Activated CD4-positive, alpha-beta T cell treated with anti-CD3 and anti-CD28 coated beads, Interleukin-2, Interleukin-4, amounts not matched to agents 100 ng/mL and 50 ng/mL, durations not matched to agents 16 hours and 8 hours (primary cell): ENCODE data around the gene SLIT1.

Experiments
- DNase-seq: peaks from one replicate; pipeline ENCODE4 v3.0.0-alpha.2; 2020; ENCODE audit warnings: low spot score

SLIT1 gene

DNA sequence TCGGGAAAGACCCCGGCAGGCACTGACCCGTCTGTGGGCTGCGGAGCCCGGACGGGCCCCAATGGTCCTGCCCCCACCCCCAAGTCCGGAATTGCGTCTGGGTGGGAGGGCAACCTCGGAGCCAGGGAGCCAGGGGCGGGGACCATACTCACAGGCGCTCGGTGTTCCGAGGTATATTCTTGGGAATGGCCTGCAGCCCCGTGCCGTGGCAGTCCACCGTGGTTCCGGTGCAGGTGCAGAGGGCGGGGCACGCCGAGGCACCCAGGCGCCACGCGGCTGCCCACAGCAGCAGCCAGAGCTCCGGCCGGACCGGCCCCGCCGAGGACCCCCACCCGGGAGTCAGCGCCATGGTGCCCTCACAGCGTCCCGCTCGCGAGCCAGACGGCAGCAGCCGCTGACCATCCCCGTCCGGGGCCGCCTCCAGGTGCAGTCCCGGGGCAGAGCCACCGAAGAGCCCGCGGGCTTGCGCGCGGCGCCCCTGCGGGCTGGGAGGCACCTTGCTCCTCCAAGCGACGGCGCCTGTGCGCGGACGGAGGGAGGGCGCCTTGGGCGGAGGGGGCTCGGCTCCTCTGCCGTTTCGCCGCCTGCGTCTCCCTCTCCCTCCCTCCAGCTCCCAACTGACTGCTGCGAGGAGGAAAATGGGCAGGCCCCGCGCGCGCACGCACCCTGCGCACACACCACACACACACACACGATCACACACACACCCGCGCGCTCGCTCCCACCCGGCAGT lies at the start of gene SLIT1:
TSS of gene SLIT1 (minus strand) at position 634 of the 733 bp plus-strand sequence. CDS start at position 349, 285 bp downstream.
- no peak for DNase-seq

DNA sequence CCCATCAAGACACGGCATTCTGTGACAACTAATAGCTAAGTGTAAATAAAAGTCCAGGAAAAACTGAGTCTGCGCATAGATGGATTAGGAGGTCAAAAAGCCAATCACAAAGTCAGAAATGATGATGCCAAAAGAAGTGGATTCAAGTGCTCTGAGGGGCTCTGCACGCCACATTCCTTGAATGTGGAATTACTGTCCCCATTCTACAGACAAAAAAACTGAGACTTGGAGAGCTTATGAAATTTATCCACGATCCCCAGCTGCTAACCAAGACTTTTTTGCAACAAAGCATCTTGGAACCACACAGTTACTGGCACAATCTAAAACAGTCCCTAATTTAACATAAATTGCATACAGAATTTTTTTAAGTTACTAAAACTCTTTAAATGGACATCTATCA lies 49.6 kb upstream of the SLIT1 start:
- no peak for DNase-seq

DNA sequence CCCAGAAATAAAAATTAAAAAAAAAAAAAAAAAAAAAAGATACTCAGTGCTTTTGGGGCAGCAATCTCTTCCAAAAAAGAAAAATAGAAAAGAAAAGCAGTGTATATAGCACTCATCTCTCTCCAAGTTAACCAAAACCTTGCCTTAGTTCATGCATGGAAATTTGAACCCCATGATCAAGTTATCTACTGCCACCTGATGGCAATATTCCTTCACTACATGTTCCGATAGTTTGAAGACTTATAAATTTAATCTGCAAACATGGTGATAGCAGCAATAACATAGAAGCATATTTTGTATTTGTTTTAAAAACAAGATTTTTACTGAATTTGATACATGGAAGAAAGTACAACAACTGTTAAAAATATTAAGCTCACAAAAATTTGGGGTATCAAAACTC lies 48.6 kb upstream of the SLIT1 start:
- DNase-seq = peak; percentile 53

DNA sequence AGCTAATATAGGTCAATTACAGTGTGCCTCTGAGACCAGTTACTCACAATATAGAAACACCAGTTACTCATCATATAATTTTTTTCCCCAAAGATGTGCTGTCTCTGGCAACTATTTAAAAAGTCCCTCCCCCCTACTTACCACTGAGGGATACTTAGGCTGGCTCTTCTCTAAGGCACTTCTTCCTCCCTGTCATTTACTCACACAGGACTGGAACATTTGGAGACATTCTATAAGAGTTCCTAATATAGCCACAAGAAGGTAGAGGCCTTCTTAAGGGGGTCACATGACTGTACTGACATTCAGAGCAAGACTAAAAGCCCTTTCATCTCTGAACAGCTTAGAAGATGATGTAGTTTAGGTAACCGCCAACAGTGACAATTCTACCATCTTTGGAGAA lies 44.4 kb upstream of the SLIT1 start:
- peak; percentile 56 for DNase-seq

DNA sequence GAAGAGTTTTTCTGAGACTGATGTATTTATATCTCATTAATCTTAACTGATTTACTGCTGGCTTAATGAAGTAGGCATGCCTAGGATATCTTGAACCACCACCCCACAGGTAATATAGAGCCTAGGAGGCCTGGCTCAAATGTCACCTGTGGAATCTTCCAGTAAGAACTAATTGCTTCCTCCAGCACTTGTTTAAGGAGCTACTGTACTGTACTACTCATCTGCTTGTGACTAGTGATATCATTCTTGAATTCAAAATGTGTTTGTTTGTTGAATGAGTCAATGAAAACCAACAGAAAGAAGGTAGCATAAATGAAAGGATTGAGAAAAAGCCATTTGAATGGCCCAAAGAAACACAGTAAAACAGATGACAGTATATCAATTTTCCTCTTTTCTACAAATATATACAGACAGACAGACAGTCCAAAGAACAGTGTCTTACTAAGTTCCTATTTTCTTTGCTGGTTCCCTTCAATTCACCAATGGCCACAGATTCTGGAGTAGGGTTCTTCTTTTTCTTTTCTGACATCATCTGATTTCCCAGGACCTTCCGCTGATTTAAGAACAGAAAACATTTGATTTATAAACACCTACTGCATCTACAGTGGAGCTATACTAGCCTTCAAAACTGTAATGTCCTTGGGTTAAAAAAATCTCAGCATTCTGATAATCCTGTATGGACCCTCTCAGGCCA lies 43.7 kb upstream of the SLIT1 start:
- peak; percentile 15 for DNase-seq

DNA sequence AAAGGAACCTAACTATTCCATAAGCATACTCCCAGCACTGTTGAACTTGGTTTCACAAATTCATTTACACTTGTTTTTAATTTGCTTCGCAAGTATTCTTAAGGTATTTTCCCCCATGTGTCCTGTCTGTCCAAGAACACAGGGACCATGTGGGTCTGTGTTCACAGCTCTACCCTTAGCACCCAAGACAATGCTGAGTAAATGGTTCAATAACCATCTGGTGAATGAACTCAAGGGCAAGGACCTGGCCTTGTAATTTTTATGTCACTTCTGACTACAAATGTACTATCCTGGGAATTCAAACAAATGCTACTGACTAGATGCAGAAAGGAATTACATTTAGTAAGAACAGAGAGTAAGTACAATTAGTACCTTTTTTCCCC lies 43.0 kb upstream of the SLIT1 start:
- DNase-seq = no peak

DNA sequence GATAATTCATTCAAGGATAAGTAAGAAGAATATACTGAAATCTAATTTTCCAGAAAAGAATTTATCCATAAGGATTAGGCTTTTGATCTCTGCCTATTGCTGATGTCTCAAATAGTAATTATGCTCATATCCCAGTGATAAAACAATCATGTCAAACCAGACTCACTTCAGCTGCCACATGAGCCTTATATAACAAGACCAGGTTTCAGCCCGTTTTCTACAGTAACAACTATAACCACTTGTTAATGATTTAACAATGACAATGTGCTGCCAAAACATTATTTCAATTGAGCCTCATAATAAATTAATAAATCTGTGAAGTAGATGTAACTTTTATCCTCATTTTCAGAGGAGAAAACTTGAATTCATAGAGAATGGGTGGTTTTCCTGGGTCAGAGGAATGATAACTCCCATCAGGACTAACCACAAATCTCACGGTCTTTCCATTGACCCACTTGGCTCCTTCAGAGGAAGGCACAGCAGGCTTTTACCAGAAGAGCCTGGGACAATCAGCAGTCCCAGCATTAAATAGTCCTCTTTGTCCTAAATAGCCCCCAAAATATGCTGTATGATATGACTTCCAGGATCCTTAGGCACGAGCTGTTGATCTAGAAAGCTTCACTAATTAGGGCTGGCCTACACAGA lies 42.5 kb upstream of the SLIT1 start:
- no peak for DNase-seq

DNA sequence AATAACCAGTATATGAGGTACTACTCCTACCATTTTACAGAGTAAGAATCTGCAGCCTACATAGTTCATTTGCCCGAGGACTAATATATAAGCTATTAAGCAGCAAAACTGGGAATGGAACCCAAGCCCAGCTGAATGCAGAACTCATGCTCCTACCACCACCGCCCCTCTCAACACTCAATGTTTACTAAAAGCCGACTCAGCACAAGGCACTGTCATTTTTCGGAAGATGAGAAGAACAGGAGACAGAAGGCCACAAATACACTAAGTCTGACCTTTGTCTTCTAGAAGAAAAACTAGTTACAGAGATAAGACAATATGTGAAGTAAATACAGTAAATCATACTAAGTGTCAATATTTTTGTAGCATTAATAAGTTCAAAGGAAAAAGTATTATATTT lies 40.6 kb upstream of the SLIT1 start:
- no peak for DNase-seq

DNA sequence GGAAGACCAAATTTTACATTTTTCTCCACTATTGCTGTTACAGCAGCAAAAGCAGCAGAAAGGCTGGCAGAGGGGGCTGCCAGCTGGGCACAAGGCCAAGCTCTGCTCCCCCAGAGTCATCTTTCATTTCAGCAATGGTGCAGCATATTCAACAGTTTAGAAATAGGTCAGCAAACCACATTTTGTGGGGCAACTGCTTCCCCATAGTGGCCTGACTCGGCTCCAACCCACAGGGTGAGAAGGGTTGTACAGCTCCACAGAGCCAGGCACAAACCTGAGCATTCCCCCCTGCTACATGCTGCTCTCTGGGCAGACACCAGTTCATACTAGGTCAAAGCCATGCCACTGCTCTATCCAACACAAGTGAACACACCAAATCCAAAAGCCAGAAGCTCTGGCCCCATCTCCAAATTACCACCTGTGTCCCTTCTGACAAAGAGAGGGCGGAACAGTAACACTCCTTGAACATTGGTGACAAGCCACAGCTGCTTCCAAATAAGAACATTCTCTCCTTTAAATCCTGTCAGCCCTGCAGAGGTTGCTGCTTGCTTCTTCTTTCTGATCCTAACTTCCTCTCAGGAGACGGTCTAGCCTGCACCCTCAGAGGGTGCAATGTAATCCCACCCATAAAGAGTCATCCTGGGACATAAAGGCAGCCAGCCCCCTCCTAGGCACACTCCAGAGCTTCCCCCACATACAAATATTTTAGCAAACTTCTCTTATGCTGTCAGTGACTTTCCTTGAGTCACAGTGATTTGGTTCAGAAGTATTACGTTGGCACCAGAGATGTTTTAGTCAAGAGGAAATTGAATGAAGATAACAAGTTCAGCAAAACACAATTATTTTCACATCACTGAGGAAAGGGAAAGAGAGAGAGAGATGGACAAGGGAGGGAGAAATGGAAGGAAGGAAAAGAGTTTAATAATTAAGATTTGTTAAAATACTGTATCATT lies 39.0 kb upstream of the SLIT1 start:
- DNase-seq = peak; percentile 70

DNA sequence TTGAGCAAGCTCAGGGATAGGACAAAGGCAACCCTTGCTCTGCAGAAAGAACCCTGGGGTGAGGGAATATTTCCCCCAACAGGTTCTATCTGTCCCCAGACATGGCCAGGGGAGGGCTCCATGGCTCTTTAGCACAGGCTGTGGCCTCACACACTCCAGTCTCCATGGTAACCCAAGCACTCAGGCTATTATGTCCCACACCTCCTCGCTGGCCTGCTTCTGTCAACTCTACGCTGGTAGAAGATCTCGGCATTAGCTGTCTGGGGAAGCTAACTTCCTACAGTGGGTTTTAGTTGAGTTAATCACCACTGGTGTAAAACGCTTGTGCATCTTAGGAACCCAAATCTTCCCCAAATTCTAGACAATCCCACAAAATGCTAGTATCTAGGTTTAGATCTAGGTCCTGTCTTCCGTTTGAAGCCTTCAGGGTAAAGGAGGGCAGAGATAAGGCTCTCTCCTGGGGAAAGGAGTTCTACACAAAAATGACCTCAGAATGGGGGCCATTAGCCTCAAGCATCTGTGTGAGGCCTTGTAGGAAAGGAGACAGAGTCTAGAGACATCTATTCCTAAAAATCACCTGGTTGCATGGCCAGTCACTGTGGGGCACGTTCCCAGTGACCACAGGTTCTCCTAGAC lies 36.7 kb upstream of the SLIT1 start:
- DNase-seq = no peak

DNA sequence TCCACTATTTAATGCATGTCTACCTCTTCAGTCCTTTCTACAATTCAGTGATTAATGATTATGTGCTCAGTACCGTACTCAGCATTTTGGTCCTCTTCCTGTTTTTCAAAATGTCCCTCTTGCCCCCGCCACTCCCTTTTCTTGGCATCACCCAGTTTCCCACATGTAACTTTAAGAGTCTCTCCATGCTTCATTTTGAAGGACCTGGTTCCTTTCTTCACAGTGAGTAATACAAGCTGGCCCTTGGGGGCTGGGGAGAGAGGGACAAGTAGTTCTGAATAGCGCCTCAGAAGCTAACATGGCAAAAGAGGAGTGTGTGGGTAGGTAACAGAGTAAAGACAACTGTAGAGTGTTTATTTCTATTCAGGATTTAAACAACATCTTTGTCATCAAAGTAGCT lies 34.6 kb upstream of the SLIT1 start:
- no peak for DNase-seq

DNA sequence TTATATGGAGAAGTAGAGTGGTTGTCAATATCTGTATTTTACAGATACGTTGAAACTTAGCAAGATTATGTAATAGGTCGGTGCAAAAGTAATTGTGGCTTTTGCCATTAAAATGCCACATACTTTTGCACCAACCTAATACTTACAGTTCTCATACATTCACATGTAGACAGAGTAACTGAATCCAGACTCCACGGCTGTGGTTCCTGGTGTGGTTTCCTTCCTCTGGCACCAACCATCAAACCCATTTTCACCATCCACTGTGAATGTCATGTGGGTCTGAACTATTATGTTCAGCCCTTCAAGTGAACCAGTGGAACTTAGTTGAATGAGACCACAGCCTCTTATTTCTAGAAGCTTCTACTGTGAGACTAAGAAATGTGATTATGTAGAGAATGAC lies 31.5 kb upstream of the SLIT1 start:
- no peak for DNase-seq

DNA sequence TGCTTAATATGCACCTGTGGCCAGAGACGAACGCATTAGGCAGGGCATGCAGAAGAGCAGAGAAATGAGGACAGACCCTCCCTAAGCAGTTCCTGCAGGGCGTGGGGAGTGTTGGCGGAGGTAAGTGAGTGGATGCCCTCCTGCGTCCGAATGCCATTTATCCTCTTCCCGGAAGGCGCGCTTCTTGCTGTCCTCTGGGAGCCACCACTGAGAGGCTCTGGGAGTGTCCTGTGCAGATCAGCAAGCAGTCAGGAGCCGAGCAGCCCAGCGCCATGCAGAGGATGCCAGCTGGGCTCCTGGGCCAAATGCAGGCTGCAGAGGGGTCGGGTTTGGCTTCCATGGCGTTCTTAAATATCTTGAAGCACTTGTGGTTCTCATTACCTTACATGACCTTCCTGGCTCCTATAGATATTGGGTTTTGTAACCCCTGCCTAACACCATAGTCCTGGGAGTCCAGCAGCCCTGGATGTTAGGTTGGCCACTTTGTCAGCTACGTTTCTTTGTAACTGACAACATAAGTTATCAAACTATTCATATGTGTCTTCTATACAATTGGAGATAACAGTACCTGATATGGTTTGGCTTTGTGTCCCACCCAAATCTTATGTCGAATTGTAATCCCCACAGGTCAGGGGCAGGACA lies 30.0 kb upstream of the SLIT1 start:
- DNase-seq = no peak

DNA sequence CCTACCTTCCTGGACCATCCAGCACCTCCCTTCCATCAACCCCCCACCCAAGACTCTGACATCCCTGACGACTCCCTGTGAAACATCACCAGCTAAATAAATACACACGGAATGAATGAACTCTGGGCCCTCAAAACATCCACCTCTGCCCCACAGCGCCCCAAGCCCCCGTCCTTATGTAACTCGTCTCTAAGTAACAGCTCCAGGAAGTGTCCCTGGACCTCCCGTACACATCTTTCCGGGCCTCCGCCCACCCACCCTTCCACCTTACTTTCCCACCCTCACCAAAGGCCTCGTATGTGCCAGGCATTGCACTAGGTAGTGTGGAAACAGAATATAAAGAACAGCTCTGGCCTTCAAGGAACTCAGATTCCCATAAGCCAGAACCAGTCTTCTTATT lies 27.7 kb upstream of the SLIT1 start:
- no peak for DNase-seq

DNA sequence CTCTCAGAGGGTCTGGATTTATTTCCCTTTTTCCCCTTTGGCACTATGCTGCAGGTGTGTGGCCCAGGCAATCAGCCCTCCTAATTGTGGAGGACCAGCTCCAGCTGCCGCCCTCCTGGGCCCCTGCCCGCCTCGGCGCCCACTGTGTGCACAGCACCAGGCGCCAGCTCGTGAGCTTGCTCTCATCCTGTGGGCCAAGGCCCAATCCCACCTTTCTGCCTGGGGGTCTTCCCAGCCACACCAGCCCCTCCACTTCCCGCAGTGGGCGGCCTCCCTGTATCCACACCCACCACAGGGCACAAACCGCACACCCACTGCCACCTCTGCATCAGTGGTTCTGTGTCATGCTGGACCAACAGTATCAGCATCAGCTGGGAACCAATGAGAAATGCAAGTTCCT lies 25.5 kb upstream of the SLIT1 start:
- no peak for DNase-seq

DNA sequence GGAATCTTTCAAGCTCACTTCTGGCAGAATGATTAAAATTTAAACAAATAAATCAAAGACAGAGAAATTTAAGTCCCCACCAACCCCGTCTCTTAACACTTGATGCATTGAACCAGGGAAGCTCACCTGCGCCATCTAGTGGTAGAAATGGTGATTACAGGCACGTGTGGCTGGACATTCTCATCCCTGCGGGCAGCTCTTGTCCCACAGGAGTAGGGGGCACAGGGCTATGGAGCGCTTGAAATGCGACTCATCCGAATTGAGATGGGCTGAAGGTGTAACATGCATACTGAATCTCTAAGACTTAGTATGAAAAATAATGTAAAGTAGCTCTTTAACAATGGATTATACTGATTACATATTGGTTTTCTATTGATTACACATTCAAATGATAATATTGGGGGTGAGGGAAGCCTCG lies 24.8 kb upstream of the SLIT1 start:
- peak; percentile 77 for DNase-seq

DNA sequence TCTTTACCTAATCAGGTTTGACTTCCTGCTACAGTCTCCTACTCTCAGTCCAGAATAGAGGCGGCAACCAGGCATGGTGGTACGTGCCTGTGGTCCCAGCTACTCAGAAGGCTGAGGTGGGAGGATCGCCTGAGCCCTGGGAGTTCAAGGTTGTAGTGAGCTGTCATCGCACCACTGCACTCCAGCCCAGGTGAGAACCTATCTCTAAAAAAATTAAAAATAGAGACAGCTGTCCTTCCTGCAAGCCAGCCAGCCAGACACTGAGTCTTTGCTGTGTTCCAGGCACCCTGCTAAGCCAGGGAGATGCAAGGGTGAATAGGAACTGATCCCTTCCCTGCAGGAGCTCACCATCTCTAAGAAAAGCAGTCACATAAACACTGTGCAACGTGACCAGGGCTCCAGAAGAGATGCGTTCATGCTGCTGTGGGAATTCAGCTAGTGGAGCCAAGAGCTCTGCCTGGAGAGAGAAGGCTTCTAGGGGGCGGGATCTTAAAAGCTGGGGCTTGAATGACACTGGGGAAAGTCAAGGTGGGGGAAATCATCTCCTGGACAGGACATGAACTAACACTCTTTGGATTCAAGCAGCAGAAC lies 22.1 kb upstream of the SLIT1 start:
- no peak for DNase-seq

DNA sequence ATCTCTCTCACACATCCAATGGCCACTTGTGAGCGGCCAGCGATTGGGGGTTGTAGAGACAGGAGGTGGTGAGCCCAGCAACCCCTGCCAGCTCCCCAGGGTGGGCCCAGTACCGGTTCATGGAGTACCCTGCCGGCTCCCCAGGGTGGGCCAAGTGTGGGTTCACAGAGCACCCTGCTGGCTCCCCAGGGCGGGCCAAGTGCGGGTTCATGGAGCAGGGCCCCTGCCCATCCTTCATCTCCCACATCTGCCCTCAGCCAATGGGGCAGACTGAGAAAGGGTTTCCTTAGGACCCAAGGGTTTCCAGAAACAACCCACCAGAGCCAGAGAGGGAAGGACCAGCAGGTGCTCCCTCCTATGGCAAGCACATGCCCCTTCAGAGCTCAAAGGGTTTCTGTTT lies 21.4 kb upstream of the SLIT1 start:
- DNase-seq = no peak

DNA sequence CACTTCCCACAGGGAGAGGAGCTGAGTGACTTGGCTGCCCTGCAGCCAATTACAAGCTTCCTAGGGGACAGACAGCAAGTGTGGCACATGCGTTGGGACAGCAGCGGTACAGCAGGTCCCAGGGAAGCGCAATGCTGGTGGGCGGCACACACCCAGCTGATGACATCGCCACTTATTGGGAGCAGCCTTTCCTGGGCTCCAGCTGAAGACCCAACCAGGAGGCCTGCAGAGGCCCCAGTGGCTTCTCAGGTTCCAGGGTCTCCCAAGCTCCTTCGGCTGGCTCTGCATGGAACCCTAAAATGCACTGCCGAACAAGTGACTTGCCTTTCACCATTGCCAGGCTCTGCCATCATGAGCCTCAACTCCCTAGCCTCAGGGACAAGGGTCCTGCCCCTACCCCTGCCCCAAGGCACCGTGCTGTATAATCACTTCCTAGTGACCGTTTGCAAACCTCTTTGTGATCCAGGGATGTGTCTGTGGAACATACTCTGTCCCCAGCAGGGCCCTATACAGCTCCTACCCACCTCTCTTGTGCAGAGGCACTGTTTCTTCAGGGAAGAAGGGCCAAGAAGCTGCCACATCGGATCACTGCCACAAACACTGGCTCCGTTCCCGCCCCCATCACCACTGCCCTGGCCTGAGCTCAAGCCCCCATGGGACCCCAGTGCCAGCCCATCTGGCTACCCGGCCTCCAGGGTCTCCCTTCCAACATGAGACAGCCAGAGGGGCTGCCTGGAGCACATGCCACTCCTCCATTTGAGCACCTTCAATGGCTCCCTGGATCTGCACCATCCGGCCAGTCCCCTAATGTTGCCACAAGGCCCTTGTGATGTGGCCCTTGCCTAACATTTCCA lies 19.3 kb upstream of the SLIT1 start:
- no peak for DNase-seq

DNA sequence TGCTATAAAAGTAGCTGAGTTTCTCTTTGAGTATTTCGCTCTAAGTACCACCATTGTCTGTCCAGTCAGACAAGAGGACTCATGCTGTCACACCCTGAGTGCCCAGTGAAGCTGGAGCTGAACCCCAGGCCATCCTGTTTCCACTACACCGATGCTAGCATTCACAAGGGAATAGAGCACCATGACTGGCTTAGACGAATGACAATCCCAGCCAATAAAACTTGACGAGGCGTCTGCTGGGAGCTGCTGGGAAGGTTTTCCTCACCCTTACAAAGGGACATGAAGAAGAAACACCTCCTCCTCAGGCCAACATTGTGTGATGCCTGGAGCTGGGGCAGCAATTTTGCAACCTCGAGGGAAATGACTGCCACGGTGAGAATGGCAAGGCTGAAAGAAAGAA lies 17.5 kb upstream of the SLIT1 start:
- no peak for DNase-seq
